Endodermal cell (in vitro differentiated cells): ENCODE data around the gene CXXC5. TPM values are rescaled to one million over a fixed set of nuclear protein-coding genes. Genes with fewer than 3 reads are reported as not detected.

ENCODE experiments used
- DNase-seq: peaks from one replicate; pipeline ENCODE4 v3.0.0-alpha.2; 2017
- H3K27ac ChIP-seq: 2 replicates; pipeline ENCODE4 v1.5.1; 2013; ENCODE audit warnings: mild to moderate bottlenecking, low read depth, low read length, moderate library complexity
- H3K27me3 ChIP-seq: 2 replicates; pipeline ENCODE4 v1.6.1; 2013; ENCODE audit warnings: mild to moderate bottlenecking, low read length, moderate library complexity; ENCODE audit not compliant: insufficient read depth, control insufficient read depth, poor library complexity, severe bottlenecking
- H3K36me3 ChIP-seq: 2 replicates; pipeline ENCODE4 v1.7.0; 2013; ENCODE audit warnings: mild to moderate bottlenecking, low read length, moderate library complexity; ENCODE audit not compliant: control insufficient read depth, insufficient read depth
- H3K4me1 ChIP-seq: one replicate; pipeline ENCODE4 v1.7.0; 2013; ENCODE audit warnings: low read length; ENCODE audit not compliant: control insufficient read depth, insufficient read depth
- H3K4me3 ChIP-seq: 2 replicates; pipeline ENCODE4 v1.5.1; 2013; ENCODE audit warnings: mild to moderate bottlenecking, low read length, moderate library complexity
- H3K9ac ChIP-seq: 2 replicates; pipeline ENCODE4 v1.6.1; 2013; ENCODE audit warnings: mild to moderate bottlenecking, low read length, moderate library complexity; ENCODE audit not compliant: poor library complexity, severe bottlenecking; ENCODE audit errors: extremely low read depth
- H3K9me3 ChIP-seq: 2 replicates; pipeline ENCODE4 v1.6.1; 2013; ENCODE audit warnings: mild to moderate bottlenecking, low read length, moderate library complexity; ENCODE audit not compliant: control insufficient read depth
- H3K27ac Mint-ChIP-seq: 2 replicates; pipeline ENCODE4 v1.8.0; 2020; ENCODE audit warnings: mixed read lengths
- H3K27me3 Mint-ChIP-seq: 2 replicates; pipeline ENCODE4 v1.8.0; 2021; ENCODE audit warnings: mild to moderate bottlenecking, mixed read lengths; ENCODE audit not compliant: insufficient read depth
- H3K36me3 Mint-ChIP-seq: 2 replicates; pipeline ENCODE4 v1.8.0; 2020; ENCODE audit warnings: low read depth, mixed read lengths
- H3K4me1 Mint-ChIP-seq: 2 replicates; pipeline ENCODE4 v1.8.0; 2020; ENCODE audit warnings: mixed read lengths
- H3K4me3 Mint-ChIP-seq: 2 replicates; pipeline ENCODE4 v1.8.0; 2020; ENCODE audit warnings: mild to moderate bottlenecking, moderate library complexity, mixed read lengths
- H3K9me3 Mint-ChIP-seq: 2 replicates; pipeline ENCODE4 v1.8.0; 2020; ENCODE audit warnings: mild to moderate bottlenecking, mixed read lengths
- CTCF ChIP-seq: fragments of 200-600 bp; sonication (generic); conservative IDR thresholded peaks from 2 replicates; pipeline ENCODE4 v1.5.0; 2021; ENCODE audit warnings: antibody characterized with exemption, mild to moderate bottlenecking
- WGBS, 2 experiments: methylation state at CpG; one replicate each; pipeline versions ENCODE4 v1.1.5 to v1.1.7; 2013; ENCODE audit warnings: missing lambda C conversion rate in 2 of 2, mixed read lengths in 1 of 2; ENCODE audit not compliant: insufficient coverage in 1 of 2, insufficient read length in 1 of 2; 5-methylcytosine and 5-hydroxymethylcytosine counted together
- total RNA-seq, 2 donors: library from RNA; stranded (reverse); fragmentation: NEBNext Ultra II Directional in 1 of 2; extraction: Animal tissue kit (Norgen Biotek cat#: 25700) in 1 of 2; gene quantifications; 2 replicates in 1 of 2; 3 replicates in 1 of 2; pipeline ENCODE4 v1.2.1, GENCODE V29; 2021

The CXXC5 gene
- total RNA-seq, 2 donors from 2014 or later: 50.5 to 67.9 TPM

- H3K9me3 ChIP-seq: no peaks in the 10 kb centered on the region
- no peaks in the 10 kb centered on the region for H3K4me1 ChIP-seq
- no peak overlapping the region for H3K4me3 ChIP-seq
- Mint-ChIP-seq H3K4me1 (peaks cover 43% of the 10 kb centered on the region), H3K9me3 (no peaks in the 10 kb centered on the region), H3K27me3 (no peaks in the 10 kb centered on the region), H3K27ac (peak overlapping the region; percentile 71), H3K4me3 (no peak overlapping the region), H3K36me3 (peaks cover 5% of the 10 kb centered on the region)
- TF ChIP-seq CTCF: no peak
- no peaks in the 10 kb centered on the region for H3K27me3 ChIP-seq
- no peaks in the 10 kb centered on the region for H3K36me3 ChIP-seq
- H3K9ac ChIP-seq: no peak overlapping the region
- DNase-seq: no peak
- peak overlapping the region; percentile 94 for H3K27ac ChIP-seq
- WGBS, 2 experiments: 93 to 98% methylated on average over 8 to 18 of the region's 18 CpGs
Measured at GRCh38 chr5:139668924-139669661, 20.9 kb downstream of the CXXC5 start.

DNA sequence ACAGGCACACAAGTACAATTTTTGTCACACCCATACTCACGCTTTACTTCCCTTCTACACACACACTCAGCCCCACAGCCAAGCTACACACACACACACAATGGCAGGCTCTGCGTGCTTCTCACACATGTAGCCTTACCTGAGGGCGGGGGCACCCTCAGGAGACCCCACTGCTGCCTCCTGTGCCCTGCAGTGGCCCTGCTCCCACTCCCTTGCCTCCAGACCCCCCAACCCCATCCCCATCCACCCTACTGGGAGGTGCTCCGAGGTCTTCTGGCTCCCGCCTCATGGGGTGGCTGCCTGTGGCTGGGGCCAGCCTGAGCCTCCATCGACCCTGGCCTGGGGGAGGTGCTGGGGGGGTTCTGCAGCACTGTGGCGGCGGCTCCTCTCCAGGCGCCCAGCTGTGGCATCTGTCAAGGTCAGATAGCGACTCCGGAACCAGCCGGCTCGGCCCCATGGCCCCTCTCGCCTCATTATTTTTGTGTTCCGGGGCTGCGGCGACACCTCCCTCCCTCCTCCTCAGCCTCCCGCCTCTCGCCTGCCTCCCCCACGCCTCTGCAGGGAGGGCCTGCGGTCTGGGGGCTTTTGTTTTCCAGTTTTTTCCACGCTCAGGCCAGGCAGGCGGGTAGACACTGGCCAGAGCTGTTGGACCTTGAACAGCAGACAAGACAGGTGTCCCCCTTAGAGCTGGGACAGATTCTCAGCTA lies 21.7 kb downstream of the CXXC5 start:
- no peaks in the 10 kb centered on the region for H3K9me3 Mint-ChIP-seq
- no peak overlapping the region for H3K9ac ChIP-seq
- 60 to 66% methylated on average over 10 to 23 of the region's 23 CpGs for WGBS, 2 experiments
- no peak overlapping the region for H3K4me3 ChIP-seq
- TF ChIP-seq CTCF: no peak
- H3K27me3 ChIP-seq: no peaks in the 10 kb centered on the region
- peak overlapping the region; percentile 71 for H3K27ac Mint-ChIP-seq
- no peaks in the 10 kb centered on the region for H3K4me1 ChIP-seq
- peak overlapping the region; percentile 94 for H3K27ac ChIP-seq
- H3K36me3 Mint-ChIP-seq: peaks cover 5% of the 10 kb centered on the region
- peak; percentile 59 for DNase-seq
- H3K36me3 ChIP-seq: no peaks in the 10 kb centered on the region
- H3K27me3 Mint-ChIP-seq: no peaks in the 10 kb centered on the region
- H3K4me3 Mint-ChIP-seq: no peak overlapping the region
- no peaks in the 10 kb centered on the region for H3K9me3 ChIP-seq
- H3K4me1 Mint-ChIP-seq: peaks cover 43% of the 10 kb centered on the region

GRCh38 chr5:139670369-139671095 lies 22.4 kb downstream of the CXXC5 start:
- Mint-ChIP-seq H3K9me3 (no peaks in the 10 kb centered on the region), H3K27ac (peak overlapping the region; percentile 52), H3K27me3 (no peaks in the 10 kb centered on the region), H3K36me3 (peaks cover 5% of the 10 kb centered on the region), H3K4me1 (peaks cover 43% of the 10 kb centered on the region), H3K4me3 (no peak overlapping the region)
- no peak overlapping the region for H3K4me3 ChIP-seq
- no peaks in the 10 kb centered on the region for H3K36me3 ChIP-seq
- H3K9me3 ChIP-seq: no peaks in the 10 kb centered on the region
- H3K27ac ChIP-seq: peak overlapping the region; percentile 94
- H3K9ac ChIP-seq: no peak overlapping the region
- TF ChIP-seq CTCF: peak; percentile 46
- no peak for DNase-seq
- no peaks in the 10 kb centered on the region for H3K27me3 ChIP-seq
- H3K4me1 ChIP-seq: no peaks in the 10 kb centered on the region
- WGBS, 2 experiments: 91% methylated on average over 8 to 16 of the region's 16 CpGs
